Fibroblast of lung (primary cell): ENCODE results near the gene RNASE2.

Experiments
- CTCF ChIP-seq, 2 donors: IDR thresholded peaks in 1 of 2; conservative IDR thresholded peaks in 1 of 2; 1 replicate in 1 of 2; 2 replicates in 1 of 2; pipeline ENCODE4 v1.5.1; 2011 to 2012; ENCODE audit warnings: low read length in 2 of 2, control low read depth in 1 of 2, inconsistent platforms in 1 of 2, low read depth in 1 of 2, mild to moderate bottlenecking in 1 of 2
- EZH2 ChIP-seq: IDR thresholded peaks from 2 replicates; pipeline ENCODE4 v1.5.1; 2012; ENCODE audit warnings: low read length, control low read depth, mild to moderate bottlenecking; ENCODE audit errors: missing control alignments

GRCh38 chr14:20935303-20935984 lies 19.8 kb upstream of the RNASE2 start:
- TF ChIP-seq CTCF (conservative IDR thresholded peaks at IDR 0.05 in 1 of 2, IDR thresholded peaks at IDR 0.05 in 1 of 2; ENCODE audit: low read depth in 1 of 2, low read length in 2 of 2) (no peak), EZH2 (no peak)
